ENCODE results near the gene CLSTN2. TPM values are rescaled to one million over a fixed set of nuclear protein-coding genes. Genes with fewer than 3 reads are reported as not detected.

The CLSTN2 gene
- total RNA-seq, 1 donor from 2014 or later: 65.0 TPM

DNA sequence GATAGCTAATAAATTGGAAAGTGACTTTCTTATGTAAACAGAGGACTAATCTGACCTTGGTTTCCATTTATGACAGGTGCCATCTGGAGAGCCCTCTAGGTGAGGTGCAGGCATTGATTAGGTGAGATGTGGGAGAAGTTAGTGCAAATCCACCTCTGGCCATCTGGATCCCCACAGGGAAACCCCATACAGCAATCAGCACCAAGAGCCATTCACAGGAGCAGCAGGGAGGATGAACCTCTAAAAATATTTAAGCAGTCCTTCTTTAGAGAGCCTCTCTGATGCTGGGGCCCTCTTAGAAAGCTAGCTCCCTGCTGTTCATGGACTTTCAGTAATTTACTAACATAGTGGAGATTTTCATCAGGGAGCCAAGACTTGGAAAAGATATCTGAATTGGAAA lies 69.3 kb downstream of the CLSTN2 start:
- Mint-ChIP-seq H3K4me3 (ENCODE audit: unreplicated experiment) (no peak overlapping the region), H3K9me3 (ENCODE audit: low read depth) (peaks cover 8% of the 10 kb centered on the region), H3K27ac (ENCODE audit: unreplicated experiment) (no peak overlapping the region), H3K27me3 (ENCODE audit: low read depth) (no peaks in the 10 kb centered on the region), H3K4me1 (ENCODE audit: low read depth) (no peaks in the 10 kb centered on the region), H3K36me3 (ENCODE audit: low read depth) (no peaks in the 10 kb centered on the region)
- TF ChIP-seq, protein P1, sequence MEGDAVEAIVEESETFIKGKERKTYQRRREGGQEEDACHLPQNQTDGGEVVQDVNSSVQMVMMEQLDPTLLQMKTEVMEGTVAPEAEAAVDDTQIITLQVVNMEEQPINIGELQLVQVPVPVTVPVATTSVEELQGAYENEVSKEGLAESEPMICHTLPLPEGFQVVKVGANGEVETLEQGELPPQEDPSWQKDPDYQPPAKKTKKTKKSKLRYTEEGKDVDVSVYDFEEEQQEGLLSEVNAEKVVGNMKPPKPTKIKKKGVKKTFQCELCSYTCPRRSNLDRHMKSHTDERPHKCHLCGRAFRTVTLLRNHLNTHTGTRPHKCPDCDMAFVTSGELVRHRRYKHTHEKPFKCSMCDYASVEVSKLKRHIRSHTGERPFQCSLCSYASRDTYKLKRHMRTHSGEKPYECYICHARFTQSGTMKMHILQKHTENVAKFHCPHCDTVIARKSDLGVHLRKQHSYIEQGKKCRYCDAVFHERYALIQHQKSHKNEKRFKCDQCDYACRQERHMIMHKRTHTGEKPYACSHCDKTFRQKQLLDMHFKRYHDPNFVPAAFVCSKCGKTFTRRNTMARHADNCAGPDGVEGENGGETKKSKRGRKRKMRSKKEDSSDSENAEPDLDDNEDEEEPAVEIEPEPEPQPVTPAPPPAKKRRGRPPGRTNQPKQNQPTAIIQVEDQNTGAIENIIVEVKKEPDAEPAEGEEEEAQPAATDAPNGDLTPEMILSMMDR (IDR thresholded peaks at IDR 0.05): no peak
- DNase-seq (ENCODE audit: low spot score): no peak

DNA sequence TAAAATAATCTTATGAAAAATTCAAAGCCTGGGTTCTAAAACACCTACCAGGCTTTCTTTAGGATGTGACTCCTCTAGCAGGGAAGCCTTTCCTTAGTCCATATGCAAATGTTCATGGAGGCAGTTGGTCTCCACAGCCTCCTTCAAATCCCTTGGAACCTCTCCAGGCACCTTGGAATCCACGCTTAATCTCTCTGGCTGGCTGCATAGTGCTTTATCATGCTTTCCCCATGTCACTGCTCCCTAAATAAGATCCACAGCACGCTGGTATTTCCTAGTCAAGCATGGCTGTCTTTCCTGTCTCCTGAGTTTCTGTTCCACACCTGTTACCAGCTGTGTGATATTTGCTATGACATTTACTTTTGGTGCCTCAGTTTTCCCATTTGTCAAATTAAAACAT lies 71.3 kb downstream of the CLSTN2 start:
- H3K27ac Mint-ChIP-seq (ENCODE audit: unreplicated experiment): no peak overlapping the region
- H3K4me1 Mint-ChIP-seq (ENCODE audit: low read depth): no peaks in the 10 kb centered on the region
- peaks cover 8% of the 10 kb centered on the region for H3K9me3 Mint-ChIP-seq (ENCODE audit: low read depth)
- no peak overlapping the region for H3K4me3 Mint-ChIP-seq (ENCODE audit: unreplicated experiment)
- no peak for DNase-seq (ENCODE audit: low spot score)
- TF ChIP-seq, protein P1 (IDR thresholded peaks at IDR 0.05): no peak
- H3K27me3 Mint-ChIP-seq (ENCODE audit: low read depth): no peaks in the 10 kb centered on the region
- no peaks in the 10 kb centered on the region for H3K36me3 Mint-ChIP-seq (ENCODE audit: low read depth)

DNA sequence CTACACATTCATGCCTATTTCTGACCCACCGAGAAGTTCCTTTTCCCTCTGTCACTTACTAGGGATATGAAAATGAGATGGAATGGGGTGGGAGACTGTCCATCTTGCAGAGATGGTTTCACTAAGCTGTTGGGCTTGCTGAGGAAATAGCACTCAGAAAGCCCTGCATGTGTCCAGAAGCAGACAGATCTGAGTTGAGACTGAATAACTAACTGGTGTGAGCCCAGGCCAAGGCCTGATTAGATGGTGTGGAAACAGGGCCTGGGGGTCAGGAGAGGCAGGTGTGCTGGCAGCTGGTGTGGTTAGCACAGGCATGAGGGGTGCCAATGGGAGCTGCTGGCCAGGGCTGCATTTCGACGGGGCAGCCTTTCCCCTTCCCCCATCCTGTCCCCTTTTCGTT lies 72.1 kb downstream of the CLSTN2 start:
- H3K36me3 Mint-ChIP-seq (ENCODE audit: low read depth): no peaks in the 10 kb centered on the region
- peaks cover 8% of the 10 kb centered on the region for H3K9me3 Mint-ChIP-seq (ENCODE audit: low read depth)
- H3K27me3 Mint-ChIP-seq (ENCODE audit: low read depth): no peaks in the 10 kb centered on the region
- H3K4me3 Mint-ChIP-seq (ENCODE audit: unreplicated experiment): no peak overlapping the region
- no peaks in the 10 kb centered on the region for H3K4me1 Mint-ChIP-seq (ENCODE audit: low read depth)
- DNase-seq (ENCODE audit: low spot score): no peak
- H3K27ac Mint-ChIP-seq (ENCODE audit: unreplicated experiment): no peak overlapping the region
- TF ChIP-seq, protein P1 (IDR thresholded peaks at IDR 0.05): no peak

DNA sequence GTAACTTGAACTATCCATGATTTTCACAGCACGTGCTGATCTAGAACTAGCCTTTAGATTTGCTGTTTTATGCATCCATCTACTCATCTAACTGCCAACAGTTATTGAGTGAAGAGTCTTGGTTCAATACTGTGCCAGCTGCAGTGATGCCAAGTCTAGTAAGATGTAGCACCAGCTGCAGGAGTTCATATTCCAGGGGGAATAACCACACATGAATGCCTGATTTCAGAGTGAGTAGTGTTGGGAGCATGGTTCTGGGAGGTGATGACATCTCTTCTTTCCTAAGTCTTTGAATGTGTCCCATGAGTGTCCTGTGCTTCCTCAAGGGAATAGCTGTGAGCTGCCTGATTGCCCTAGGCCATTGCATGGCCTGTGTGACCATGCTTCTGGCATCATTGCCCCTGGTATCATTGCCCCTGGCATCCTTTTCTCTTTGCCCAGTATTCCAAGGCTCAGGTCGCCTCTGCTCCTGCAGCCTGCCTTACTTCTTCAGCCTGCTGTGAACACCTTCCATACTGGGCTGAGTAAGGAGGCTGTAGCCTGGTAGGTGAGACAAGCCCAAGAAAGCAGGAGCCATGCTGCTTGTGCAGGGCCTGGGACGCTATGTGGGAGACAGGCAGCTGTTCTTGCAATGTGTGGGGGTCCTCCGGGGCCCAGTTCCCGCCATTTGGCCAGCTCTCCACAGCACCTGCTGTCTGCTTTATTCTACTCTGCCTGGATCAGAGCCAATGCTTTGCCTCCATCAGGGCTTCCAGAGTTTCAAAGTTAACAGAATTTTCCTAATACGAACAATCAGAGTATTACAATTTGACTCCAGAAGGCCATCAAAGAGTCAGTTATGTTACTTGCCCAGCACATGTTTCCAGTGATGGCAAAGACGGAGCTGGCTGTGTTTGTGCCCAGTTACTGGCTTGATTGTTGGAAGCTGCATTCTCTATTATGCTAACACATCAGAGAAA lies 73.2 kb downstream of the CLSTN2 start:
- H3K9me3 Mint-ChIP-seq (ENCODE audit: low read depth): no peaks in the 10 kb centered on the region
- no peaks in the 10 kb centered on the region for H3K4me1 Mint-ChIP-seq (ENCODE audit: low read depth)
- H3K27me3 Mint-ChIP-seq (ENCODE audit: low read depth): no peaks in the 10 kb centered on the region
- no peak for DNase-seq (ENCODE audit: low spot score)
- no peak overlapping the region for H3K4me3 Mint-ChIP-seq (ENCODE audit: unreplicated experiment)
- H3K27ac Mint-ChIP-seq (ENCODE audit: unreplicated experiment): no peak overlapping the region
- no peaks in the 10 kb centered on the region for H3K36me3 Mint-ChIP-seq (ENCODE audit: low read depth)
- TF ChIP-seq, protein P1 (IDR thresholded peaks at IDR 0.05): no peak

DNA sequence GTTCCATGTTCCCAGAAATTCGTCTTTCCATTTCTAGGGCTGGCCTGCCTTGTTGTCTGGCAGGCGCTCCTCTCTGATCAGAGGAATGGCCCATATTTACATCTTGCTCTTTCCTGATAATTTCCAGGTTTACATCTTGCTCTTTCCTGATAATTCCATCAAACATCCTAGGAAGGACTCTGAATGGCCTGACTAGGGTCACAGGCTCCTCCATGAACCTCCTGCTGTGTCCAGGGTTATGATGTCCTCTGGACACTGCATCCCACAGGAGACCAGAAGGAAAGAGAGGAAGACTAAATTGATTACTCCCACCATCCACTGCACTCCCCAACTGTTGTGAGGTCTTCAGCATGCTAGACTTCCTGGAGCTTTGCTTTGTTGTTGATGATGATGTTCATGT lies 75.4 kb downstream of the CLSTN2 start:
- Mint-ChIP-seq H3K27me3 (ENCODE audit: low read depth) (no peaks in the 10 kb centered on the region), H3K4me3 (ENCODE audit: unreplicated experiment) (no peak overlapping the region), H3K9me3 (ENCODE audit: low read depth) (no peaks in the 10 kb centered on the region), H3K4me1 (ENCODE audit: low read depth) (no peaks in the 10 kb centered on the region), H3K36me3 (ENCODE audit: low read depth) (no peaks in the 10 kb centered on the region), H3K27ac (ENCODE audit: unreplicated experiment) (no peak overlapping the region)
- TF ChIP-seq, protein P1 (IDR thresholded peaks at IDR 0.05): no peak
- DNase-seq (ENCODE audit: low spot score): no peak
